Measurements from ENCODE around the gene DRD3.

DRD3 gene

DNA sequence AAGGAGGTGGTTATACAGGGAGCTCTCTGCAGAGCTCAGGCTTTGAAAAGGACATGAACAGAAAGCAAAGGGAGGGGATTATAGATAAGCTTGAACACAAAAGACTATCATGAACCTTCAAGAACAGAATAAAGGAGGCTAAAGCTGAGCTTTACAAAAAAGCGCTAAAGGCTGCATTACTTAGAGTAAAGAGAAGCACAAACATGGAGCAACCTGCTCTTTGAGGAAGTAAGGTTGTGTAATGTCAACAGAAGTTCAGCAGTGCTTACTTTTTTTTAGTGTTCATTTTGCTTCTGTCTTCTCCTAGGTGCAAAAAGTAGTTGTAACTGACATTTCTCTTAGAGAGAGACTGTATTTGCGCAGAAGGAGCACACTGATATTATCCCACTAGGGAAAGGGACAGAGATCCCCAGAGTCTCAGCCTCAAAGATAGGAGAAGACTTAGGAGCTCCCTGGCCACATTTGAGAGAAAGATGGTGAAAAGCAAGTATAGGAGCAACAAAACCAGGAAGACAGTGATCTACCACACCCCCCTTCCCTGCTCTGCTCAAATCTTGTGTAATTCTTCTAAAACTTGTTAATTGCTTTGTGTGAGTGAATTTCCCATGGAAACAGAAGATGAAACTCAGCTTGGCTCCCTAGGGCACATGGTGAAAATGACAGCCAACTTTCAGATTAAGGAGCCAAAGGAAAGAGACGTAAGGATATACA is 67.6 kb downstream of the DRD3 start:
- TF ChIP-seq ZFX (IDR thresholded peaks at IDR 0.05; ENCODE audit: borderline replicate concordance) (no peak), CTCF (IDR thresholded peaks at IDR 0.05) (no peak)
- H3K27ac ChIP-seq, result no peak overlapping the region

- H3K27ac ChIP-seq, result no peak overlapping the region
- TF ChIP-seq CTCF (IDR thresholded peaks at IDR 0.05) (no peak), ZFX (IDR thresholded peaks at IDR 0.05; ENCODE audit: borderline replicate concordance) (no peak)
Measured at GRCh38 chr3:114110439-114110838, 68.4 kb downstream of the DRD3 start.

GRCh38 chr3:114108137-114108536 is 70.7 kb downstream of the DRD3 start:
- H3K27ac ChIP-seq, result no peak overlapping the region
- TF ChIP-seq ZFX (IDR thresholded peaks at IDR 0.05; ENCODE audit: borderline replicate concordance), result no peak
- TF ChIP-seq CTCF (IDR thresholded peaks at IDR 0.05), result no peak

DNA sequence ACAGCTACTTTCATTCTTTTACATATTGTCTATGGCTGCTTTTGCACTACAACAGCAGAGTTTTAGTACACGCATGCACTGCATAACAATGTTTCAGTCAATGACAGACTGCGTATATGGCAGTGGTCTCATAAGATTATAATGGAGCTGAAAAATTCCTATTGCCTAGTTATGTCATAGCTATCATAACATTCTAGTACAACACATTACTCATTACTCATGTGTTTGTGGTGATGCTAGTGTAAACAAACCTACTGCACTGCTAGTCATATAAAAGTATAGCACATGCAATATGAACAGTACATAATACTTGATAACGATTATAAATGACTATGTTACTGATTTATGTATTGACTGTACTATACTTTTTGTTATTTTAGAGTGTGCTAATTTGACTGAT is 74.4 kb downstream of the DRD3 start:
- no peak for TF ChIP-seq CTCF (IDR thresholded peaks at IDR 0.05)
- TF ChIP-seq ZFX (IDR thresholded peaks at IDR 0.05; ENCODE audit: borderline replicate concordance), result no peak
- no peak overlapping the region for H3K27ac ChIP-seq

DNA sequence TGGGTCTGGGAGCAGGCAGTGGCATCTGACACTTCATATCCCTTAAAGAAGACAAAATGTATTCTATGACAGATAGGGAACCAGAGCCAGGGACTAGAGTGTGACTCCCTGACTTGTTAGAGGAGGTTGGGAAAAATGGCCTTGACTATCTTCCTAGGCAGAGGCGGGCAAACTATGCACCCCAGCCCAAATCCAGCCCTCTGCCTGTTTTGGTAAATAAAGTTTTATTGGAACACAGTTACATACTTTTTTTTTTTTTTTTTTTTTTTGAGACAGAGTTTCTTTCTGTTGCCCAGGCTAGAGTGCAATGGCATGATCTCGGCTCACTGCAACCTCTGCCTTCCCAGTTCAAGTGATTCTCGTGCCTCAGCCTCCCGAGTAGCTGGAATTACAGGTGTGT is 75.0 kb downstream of the DRD3 start:
- TF ChIP-seq ZFX (IDR thresholded peaks at IDR 0.05; ENCODE audit: borderline replicate concordance) (no peak), CTCF (IDR thresholded peaks at IDR 0.05) (no peak)
- H3K27ac ChIP-seq, result no peak overlapping the region

DNA sequence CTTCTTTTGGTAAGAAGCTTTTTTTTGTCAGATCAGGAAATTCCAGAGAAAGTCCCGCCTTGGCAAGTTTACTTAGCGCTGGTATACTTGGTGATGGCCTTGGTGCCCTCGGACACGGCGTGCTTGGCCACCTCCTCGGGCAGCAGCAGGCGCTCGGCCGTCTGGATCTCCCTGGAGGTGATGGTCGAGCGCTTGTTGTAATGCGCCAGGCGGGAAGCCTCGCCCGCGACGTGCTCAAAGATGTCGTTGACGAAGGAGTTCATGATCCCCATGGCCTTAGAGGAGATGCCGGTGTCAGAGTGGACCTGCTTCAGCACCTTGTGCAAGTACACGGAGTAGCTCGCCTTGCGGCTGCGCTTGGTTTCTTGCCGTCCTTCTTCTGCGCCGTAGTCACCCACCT is 75.7 kb downstream of the DRD3 start:
- TF ChIP-seq ZFX (IDR thresholded peaks at IDR 0.05; ENCODE audit: borderline replicate concordance) (no peak), CTCF (IDR thresholded peaks at IDR 0.05) (no peak)
- no peak overlapping the region for H3K27ac ChIP-seq

GRCh38 chr3:114101101-114101500 is 77.8 kb downstream of the DRD3 start:
- TF ChIP-seq ZFX (IDR thresholded peaks at IDR 0.05; ENCODE audit: borderline replicate concordance) (no peak), CTCF (IDR thresholded peaks at IDR 0.05) (no peak)
- no peak overlapping the region for H3K27ac ChIP-seq
